ENCODE measurements around the gene HM13. TPM values are rescaled to one million over a fixed set of nuclear protein-coding genes. Genes with fewer than 3 reads are reported as not detected.
"Not testable (repeated sequence)": the region's sequence is repeated elsewhere in the genome, so short reads cannot be mapped to it uniquely, and the experiment has no call there.

The HM13 gene
- total RNA-seq, 1 donor from 2014 or later: 169 TPM

DNA sequence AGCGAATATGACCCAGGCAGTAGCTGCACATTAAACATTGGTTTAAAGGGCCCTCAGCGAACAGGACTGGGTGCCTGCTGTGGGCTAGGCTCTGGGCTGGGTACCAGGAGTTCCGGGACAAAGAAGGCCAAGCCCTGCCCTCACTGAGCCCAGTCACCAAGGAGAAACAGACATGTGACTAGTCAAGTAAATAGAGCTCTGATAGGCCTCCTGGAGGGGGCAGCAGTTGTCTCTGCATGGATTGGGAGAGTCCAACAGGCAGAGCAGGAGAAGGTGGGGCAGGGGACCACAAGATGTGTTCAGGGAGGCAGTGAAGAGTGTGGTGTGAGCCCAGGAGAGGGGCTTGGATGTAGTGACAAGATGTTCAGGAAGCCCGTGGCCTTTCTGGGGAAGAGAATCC, 3.1 kb downstream of the HM13 start:
- intact Hi-C loops (cut with DNase I): no loop called here
- no peak overlapping the region for H3K27ac ChIP-seq
- ATAC-seq (peak; percentile 31), DNase-seq (no peak)
- H3K4me1 ChIP-seq: peaks cover 40% of the 10 kb centered on the region
- H3K9me3 ChIP-seq: no peaks in the 10 kb centered on the region
- H3K27me3 ChIP-seq: no peaks in the 10 kb centered on the region
- H3K36me3 ChIP-seq: no peaks in the 10 kb centered on the region
- TF ChIP-seq, protein P1, sequence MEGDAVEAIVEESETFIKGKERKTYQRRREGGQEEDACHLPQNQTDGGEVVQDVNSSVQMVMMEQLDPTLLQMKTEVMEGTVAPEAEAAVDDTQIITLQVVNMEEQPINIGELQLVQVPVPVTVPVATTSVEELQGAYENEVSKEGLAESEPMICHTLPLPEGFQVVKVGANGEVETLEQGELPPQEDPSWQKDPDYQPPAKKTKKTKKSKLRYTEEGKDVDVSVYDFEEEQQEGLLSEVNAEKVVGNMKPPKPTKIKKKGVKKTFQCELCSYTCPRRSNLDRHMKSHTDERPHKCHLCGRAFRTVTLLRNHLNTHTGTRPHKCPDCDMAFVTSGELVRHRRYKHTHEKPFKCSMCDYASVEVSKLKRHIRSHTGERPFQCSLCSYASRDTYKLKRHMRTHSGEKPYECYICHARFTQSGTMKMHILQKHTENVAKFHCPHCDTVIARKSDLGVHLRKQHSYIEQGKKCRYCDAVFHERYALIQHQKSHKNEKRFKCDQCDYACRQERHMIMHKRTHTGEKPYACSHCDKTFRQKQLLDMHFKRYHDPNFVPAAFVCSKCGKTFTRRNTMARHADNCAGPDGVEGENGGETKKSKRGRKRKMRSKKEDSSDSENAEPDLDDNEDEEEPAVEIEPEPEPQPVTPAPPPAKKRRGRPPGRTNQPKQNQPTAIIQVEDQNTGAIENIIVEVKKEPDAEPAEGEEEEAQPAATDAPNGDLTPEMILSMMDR (IDR thresholded peaks at IDR 0.05): peak; percentile 15
- H3K4me3 ChIP-seq: no peak overlapping the region

DNA sequence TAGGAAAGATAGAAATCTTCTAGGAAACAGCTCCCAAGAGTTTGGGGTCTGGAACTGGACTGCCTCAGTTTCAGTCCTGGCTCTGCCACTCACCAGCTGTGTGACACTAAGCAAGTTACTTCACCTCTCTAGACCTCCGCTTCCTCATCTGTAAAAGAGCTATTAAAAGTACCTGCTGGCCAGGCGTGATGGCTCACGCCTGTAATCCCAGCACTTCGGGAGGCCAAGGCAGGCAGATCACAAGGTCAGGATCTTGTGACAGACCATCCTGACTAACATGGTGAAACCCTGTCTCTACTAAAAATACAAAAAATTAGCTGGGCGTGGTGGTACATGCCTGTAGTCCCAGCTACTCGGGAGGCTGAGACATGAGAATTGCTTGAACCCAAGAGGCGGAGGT, 7.0 kb downstream of the HM13 start:
- H3K27ac ChIP-seq; H3K4me3 ChIP-seq; H3K27me3 ChIP-seq; intact Hi-C loops (cut with DNase I); H3K9me3 ChIP-seq; DNase-seq: not testable (repeated sequence)
- peak; percentile 15 for ATAC-seq
- peaks cover 14% of the 10 kb centered on the region for H3K36me3 ChIP-seq
- H3K4me1 ChIP-seq: peaks cover 36% of the 10 kb centered on the region

DNA sequence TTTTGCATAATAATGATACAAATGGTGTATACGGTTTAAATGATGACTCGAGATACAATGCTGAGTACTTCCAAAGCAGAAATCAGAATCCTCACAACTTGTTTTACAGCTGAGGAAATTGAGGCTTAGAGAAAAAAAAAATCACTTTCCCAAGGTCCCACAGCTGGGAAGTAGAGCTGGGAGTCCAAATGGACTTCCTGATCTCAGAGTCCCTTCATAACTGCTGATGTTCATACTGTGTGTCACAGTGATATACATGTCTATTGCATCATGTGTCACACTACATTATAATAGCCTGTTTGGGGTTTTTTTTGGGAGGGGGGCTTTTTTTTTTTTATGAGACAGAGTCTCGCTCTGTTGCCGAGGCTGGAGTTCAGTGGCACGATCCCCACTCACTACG, 8.5 kb downstream of the HM13 start:
- TF ChIP-seq, protein P1 (IDR thresholded peaks at IDR 0.05): no peak
- no peak overlapping the region for H3K4me3 ChIP-seq
- H3K27ac ChIP-seq: no peak overlapping the region
- ATAC-seq: peak; percentile 22
- DNase-seq: no peak
- peaks cover 28% of the 10 kb centered on the region for H3K36me3 ChIP-seq
- peaks cover 21% of the 10 kb centered on the region for H3K4me1 ChIP-seq
- H3K27me3 ChIP-seq: no peaks in the 10 kb centered on the region
- intact Hi-C loops (cut with DNase I): no loop called here
- no peaks in the 10 kb centered on the region for H3K9me3 ChIP-seq

DNA sequence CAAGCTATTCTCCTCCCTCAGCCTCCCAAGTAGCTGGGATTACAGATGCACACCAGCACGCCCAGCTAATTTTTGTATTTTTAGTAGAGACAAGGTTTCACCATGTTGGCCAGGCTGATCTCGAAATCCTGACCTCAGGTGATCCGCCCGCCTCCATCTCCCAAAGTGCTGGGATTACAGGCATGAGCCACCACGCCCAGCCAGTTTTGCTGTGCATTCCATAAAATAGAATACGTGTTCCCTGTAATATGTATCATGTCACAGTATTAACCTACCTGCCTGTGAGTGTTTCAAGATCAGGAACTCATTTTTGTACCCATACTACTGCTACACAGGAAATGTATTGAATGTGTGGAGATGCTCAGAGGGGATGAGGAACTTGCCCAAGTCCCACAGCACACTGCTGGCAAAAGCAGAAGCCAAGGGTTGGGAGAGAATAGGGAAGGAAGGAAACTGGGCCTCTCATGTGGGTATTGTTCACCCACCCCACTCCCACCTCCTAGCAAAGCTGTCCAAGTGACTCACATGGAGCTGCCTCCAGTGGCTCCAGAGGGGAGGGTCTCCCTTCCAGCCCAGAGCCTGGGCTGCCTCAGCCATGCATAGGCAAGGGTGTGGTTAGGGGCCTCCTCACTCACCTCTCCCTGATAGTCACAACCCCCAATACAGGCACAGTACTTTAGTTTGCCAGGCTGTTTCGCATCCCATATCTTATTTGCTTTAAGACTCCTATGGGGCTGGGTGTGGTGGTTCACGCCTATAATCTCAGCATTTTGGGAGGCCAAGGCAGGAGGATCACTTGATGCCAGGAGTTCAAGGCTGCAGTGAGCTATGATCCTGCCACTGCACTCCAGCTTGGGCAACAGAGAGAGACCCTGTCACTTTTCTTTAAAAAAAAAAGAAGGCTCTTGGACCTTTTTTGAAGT, 9.4 kb downstream of the HM13 start:
- Histone ChIP-seq H3K4me3 (no peak overlapping the region), H3K27ac (no peak overlapping the region), H3K9me3 (no peaks in the 10 kb centered on the region), H3K36me3 (peaks cover 37% of the 10 kb centered on the region), H3K4me1 (peaks cover 21% of the 10 kb centered on the region), H3K27me3 (no peaks in the 10 kb centered on the region)
- TF ChIP-seq, protein P1 (IDR thresholded peaks at IDR 0.05): no peak
- intact Hi-C loops (cut with DNase I): no loop called here
- DNase-seq (no peak), ATAC-seq (peak; percentile 96)

DNA sequence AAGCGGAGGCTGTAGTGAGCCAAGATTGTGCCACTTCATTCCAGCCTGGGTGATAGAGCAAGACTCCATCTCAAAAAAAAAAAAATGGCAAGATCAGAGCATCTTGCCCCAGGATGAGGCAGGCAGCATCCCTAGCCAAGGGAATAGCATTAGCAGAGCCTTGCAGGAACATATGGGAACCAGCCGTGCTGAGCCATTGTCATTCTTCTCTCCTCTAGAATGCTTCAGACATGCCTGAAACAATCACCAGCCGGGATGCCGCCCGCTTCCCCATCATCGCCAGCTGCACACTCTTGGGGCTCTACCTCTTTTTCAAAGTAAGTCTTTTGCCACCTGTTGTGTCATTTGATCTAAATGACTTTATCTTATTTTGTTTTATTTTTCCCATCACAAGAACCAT, 13.0 kb downstream of the HM13 start:
- H3K27ac ChIP-seq: no peak overlapping the region
- ATAC-seq (no peak), DNase-seq (no peak)
- H3K27me3 ChIP-seq: no peaks in the 10 kb centered on the region
- no peak overlapping the region for H3K4me3 ChIP-seq
- peaks cover 6% of the 10 kb centered on the region for H3K4me1 ChIP-seq
- intact Hi-C loops (cut with DNase I): no loop called here
- TF ChIP-seq, protein P1 (IDR thresholded peaks at IDR 0.05): no peak
- no peaks in the 10 kb centered on the region for H3K9me3 ChIP-seq
- H3K36me3 ChIP-seq: peaks cover 74% of the 10 kb centered on the region

DNA sequence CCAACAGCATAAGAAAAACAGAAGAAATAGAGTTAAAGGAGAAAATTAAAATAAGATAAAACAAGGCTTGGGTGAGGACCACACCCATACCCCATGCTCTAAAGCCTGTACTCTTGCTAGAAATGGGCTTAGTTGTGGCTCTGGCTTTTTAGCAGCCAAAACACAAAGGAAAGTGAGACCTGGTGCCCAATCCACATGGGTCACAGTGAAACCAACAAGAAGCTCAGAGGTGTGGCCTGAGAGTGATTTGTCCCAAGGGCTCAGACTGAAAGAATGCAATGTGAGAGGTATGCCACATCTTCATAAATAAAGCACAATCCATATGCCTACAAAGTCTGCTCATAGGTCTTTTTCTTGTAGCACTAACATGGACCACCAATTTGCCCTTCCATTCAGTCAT, 21.1 kb downstream of the HM13 start:
- H3K27me3 ChIP-seq: no peaks in the 10 kb centered on the region
- no peak for DNase-seq
- peaks cover 99% of the 10 kb centered on the region for H3K36me3 ChIP-seq
- H3K4me1 ChIP-seq: no peaks in the 10 kb centered on the region
- no peak for ATAC-seq
- no peak overlapping the region for H3K27ac ChIP-seq
- TF ChIP-seq, protein P1 (IDR thresholded peaks at IDR 0.05): no peak
- no peak overlapping the region for H3K4me3 ChIP-seq
- intact Hi-C loops (cut with DNase I): no loop called here
- H3K9me3 ChIP-seq: no peaks in the 10 kb centered on the region

Measured in upper lobe of right lung (tissue), 1 donor.